NCI-H187 treated with DMSO at 0.1 percent for 48 hours (cell line): Measurements from ENCODE around the gene EMSY.

Source experiments
- DNase-seq: peaks from one replicate; lab custom pipeline; 2025; lab: John Stamatoyannopoulos, UW

EMSY gene

GRCh38 chr11:76455331-76455730 is 10.5 kb downstream of the EMSY start:
- no peak for DNase-seq

DNA sequence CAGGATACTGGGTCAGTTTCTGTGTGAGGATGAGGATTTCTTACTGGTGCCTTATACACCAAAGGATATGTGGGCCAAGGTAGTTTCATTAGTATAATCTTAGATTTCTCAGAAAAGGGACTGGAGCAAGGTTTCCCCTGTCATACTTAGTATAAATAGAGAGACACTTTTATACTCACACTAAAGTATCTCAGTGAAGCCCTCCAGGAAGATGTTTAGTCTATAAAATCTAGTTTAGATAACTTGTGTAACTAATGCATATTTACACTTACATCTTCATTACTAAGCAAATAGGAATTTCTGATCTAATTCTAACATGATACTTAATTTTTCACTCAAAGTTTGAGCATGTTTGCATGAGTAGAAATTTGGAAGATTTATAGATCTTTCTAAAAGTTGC is 11.1 kb downstream of the EMSY start:
- no peak for DNase-seq

GRCh38 chr11:76456571-76456970 is 11.8 kb downstream of the EMSY start:
- DNase-seq = no peak

DNA sequence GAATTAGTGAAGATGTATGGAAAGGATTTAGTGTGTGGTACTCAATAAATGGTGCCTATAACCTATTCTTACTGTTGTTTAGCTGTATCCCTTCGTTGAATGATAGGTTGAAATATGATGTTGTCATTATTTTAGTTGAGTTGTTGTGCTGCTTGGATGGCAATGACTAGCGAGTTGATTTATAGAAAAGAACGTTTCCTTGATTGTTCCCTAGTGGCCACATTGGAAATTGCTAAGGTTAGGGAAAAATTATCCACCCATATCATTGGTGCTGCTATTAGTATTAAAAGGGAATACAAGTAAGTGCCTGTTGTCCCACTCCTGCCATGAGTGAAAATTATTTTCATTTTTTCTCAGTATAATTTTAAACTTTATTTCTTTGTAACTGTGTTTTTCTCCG is 14.5 kb downstream of the EMSY start:
- DNase-seq = no peak

GRCh38 chr11:76459846-76460245 is 15.0 kb downstream of the EMSY start:
- DNase-seq = no peak

DNA sequence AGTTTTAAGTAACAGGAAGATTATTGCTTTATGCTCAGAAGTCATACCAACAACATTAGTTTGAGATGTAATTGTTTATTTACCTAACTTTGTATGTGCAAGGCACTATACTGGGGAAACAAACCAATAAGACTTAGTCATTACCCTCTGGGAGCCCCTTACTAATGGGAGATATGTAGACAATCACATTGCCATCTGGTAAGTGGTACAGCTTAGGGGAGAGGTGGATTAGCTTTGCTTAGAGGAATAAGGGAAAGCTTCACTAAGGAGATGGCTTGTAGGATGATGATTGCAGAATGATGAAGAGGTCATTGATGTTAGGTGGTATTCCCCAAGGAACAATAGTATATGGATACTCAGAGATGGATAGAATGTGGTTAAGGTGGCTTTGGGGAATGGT is 17.5 kb downstream of the EMSY start:
- no peak for DNase-seq

DNA sequence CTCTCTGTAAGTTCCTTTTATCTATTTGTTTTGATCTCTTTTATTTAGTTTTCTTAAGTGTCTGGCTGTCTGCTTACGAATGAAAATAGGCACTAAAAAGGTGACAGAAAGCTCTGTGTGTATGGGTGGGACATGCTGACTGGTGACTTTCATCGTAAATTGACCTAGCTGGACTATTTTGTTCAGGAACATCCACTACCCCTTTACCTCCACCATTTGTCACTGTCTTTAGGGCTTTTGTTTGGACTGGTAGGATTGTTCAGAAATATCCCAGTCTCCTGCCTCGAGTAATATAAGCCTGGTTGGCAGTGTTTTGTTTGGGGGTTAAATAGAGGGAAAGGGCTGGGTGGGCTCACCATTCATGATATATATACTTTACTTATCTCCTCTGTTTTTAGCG is 20.9 kb downstream of the EMSY start:
- DNase-seq = no peak

DNA sequence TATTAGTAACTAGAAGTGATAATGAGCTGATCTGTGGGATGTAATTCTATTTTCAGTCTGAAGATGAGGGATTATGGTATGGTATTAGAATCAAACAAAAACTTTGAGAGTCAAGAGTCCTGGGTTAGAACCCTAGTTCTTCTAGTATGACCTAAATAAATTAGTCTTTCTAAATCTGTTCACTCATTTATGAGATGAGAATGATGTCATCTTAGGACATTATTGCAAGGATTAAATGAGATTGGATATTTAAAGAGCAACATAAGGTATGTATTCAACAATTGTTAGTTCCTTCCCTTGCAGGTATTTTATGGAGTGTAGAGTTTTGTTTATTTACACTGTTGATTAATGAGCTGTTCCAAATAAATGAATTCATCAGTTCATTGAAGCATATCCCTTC is 21.8 kb downstream of the EMSY start:
- no peak for DNase-seq

GRCh38 chr11:76469141-76469540 is 24.3 kb downstream of the EMSY start:
- DNase-seq = no peak

GRCh38 chr11:76471382-76471781 is 26.6 kb downstream of the EMSY start:
- DNase-seq = no peak

DNA sequence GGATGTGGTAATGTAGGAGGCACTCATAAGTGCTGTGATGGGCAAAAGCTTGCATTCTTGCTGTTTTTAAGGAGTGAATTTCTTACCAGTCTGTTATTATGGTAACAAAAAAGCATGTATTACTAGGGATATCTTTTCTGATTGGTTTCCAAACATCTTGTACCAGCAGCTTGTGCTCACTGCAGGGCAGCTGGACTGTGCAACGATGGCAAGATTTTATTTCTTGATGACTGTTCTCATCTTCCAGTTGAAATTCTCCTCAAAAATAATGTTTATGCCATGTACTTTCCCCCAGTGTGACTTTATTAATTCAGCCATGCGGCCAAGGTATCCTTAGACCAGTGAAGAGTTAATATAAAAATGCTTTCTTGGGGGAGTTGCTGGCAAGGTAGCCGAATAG is 35.4 kb downstream of the EMSY start:
- no peak for DNase-seq

- DNase-seq = no peak
These were observed 46.8 kb downstream of the EMSY start for GRCh38 chr11:76491644-76492043.

GRCh38 chr11:76493040-76493439 is 48.2 kb downstream of the EMSY start:
- no peak for DNase-seq

DNA sequence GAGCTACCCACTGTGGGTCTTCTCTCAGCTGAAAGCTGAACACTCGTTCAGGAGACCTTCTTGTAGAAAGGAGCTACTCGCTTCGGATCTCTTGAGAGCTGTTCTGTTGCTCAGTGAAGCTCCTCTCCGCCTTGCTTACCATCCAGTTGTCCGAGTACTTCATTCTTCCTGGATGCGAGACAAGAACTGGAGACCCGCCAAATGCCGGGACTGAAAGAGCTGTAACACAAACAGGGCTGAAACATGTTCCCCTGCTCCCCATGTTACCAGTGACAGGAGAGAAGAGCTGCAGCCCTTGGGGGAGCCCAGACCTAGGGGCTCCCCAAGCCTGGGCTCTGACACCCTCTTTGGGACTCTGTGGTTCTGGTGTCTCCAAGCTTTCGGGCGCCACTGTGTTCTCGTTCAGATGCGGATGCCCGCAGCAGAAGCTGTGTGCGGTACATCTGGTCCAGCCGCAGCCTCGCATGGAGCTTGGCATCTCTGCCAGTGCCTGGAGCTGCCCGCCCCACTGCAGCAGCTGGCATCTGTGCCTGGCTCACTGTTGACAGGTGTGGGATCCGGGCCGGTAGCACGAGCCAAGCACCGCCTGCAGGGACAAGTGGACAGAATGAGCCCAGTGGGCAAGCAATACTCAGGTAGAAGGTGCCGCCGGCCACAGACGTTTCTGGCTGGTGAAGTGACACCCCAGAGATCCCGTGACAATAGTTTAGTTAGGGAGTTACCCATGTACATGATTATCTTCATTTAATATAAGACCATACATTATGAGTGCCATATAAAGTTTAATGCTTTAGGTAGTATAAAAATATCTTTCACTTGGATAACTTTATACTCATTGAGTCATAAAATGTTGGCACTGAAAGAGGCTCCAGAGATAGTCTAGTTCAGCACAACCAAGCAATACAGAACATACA is 49.1 kb downstream of the EMSY start:
- DNase-seq = no peak

- DNase-seq = no peak
These were observed 50.2 kb downstream of the EMSY start for GRCh38 chr11:76495019-76495418.

DNA sequence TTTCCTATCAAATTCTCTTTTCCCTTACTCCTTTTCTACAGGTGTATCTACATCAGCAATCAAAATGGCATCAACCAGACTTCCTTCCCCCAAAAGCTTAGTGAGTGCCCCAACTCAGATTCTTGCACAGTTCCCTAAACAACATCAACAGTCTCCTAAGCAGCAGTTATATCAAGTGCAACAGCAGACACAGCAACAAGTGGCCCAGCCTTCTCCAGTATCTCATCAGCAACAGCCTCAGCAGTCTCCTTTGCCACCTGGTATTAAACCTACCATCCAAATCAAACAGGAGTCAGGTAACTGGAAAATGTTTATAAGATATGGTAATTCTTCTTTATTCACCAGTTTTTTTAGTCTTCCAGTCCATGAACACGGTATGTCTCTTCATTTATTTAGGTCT is 51.4 kb downstream of the EMSY start:
- DNase-seq = no peak

GRCh38 chr11:76501526-76502202 is 56.8 kb downstream of the EMSY start:
- DNase-seq = no peak

DNA sequence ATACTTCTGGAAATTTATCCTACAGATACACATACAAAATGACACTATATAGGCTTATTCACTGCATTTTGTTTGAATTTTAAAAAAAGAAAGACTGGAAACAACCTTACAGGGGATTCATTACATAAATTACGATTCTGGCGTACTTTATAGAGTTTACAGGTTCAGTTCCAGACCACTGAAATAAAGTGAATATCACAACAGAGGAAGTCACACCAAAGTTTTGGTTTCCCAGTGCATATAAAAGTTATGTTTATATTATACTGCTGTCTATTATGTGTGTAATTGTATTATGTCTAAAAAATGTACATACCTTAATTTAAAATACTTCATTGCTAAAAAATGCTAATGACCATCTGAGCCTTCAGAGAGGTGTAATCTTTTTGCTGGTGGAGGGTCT is 62.0 kb downstream of the EMSY start:
- DNase-seq = no peak

DNA sequence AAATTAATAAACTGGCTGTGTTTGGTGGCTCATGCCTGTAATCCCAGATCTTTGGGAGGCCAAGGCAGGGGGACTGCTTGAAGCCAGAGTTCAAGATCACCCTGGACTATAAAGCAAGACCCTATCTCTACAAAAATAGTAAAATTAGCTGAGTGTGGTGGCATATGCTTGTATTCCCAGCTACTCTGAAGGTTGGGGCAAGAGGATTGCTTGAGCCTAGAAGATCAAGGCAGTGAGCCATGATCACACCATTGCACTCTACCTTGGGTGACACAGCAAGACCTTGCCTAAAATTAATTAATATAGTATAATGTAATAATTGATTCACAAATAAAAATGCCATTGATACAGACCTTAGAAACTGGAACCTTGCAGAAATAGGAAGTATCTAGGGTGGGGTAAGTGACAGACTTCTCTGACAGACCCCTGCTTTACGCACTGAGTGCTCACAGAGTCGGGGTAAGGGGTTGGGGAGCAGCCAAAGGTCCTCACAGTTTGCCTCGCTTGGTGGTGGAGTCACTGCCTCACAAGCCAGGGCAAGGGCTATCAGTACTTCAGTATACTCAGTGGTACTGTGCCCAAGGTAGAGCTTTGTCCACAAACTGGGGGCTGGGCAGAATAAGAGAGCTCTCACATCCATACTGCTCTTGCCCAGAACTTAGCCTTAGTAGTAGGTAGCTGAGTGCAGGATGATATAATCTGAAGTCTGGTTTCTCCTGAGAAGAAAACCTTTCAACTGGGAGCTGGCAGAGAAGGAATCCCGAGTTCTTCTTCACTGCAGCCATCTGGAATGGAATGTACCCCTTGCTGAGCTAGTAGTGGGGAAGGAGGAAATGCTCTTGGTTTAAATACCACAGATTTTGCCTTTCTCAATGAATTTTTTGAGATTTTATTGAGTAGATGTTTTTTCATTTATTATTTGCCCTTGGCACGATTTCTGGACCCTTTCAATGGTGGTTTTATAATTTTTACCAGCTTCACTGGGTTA is 65.5 kb downstream of the EMSY start:
- DNase-seq = no peak

- DNase-seq = no peak
These were observed 68.2 kb downstream of the EMSY start for GRCh38 chr11:76512851-76513653.

DNA sequence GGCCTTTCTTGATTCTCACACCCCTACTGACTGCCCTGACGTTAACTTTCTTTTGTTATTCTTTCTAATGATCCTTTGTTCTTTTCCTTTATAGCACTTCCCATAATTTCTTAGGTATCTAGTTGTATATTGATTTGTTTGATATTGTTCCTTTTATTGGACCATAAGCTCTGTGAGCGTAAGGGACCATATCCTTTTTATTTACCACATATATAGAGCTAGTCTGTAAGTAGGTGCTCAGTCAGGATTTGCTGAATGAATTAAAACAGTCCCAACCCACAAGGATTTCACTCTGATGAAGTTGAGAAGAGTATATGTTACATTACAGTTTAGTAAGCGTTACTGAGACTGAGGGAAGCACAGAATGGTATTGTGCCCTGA is 68.8 kb downstream of the EMSY start:
- DNase-seq = no peak

GRCh38 chr11:76515494-76515893 is 70.7 kb downstream of the EMSY start:
- no peak for DNase-seq
